ENCODE measurements around the gene PI4KA.
"Not testable (repeated sequence)": the region's sequence is repeated elsewhere in the genome, so short reads cannot be mapped to it uniquely, and the experiment has no call there.

DNA sequence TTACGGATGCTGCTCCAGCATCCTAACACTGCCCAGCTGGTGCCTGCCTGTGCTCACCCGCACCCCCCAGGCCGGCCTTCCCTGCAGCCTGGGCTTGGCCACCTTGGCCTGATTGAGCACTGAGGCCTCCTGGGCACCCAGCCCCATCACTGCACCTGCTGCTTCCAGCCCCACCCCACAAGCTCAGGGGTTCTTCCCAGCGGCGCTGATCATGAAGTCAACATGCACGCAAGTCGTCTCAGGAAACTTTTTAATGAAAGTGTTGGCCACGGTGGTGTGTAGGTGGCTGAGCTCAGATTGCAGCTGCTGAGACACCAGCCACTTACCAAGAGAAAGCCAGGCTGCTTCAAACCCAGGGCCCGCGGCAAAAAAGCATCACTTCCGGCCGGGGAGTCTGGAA lies 163.4 kb downstream of the PI4KA start:
- TF ChIP-seq CTCF (IDR thresholded peaks at IDR 0.05); ZFX (IDR thresholded peaks at IDR 0.05; ENCODE audit: borderline replicate concordance): not testable (repeated sequence)
